Fibroblast of lung (primary cell): ENCODE data around the gene ZNF609.

Experiments
- CTCF ChIP-seq, 2 donors: IDR thresholded peaks in 1 of 2; conservative IDR thresholded peaks in 1 of 2; 1 replicate in 1 of 2; 2 replicates in 1 of 2; pipeline ENCODE4 v1.5.1; 2011 to 2012; ENCODE audit warnings: low read length in 2 of 2, control low read depth in 1 of 2, inconsistent platforms in 1 of 2, low read depth in 1 of 2, mild to moderate bottlenecking in 1 of 2
- EZH2 ChIP-seq: IDR thresholded peaks from 2 replicates; pipeline ENCODE4 v1.5.1; 2012; ENCODE audit warnings: low read length, control low read depth, mild to moderate bottlenecking; ENCODE audit errors: missing control alignments

GRCh38 chr15:64647367-64647766, 187.0 kb downstream of the ZNF609 start:
- no peak for TF ChIP-seq CTCF (conservative IDR thresholded peaks at IDR 0.05 in 1 of 2, IDR thresholded peaks at IDR 0.05 in 1 of 2; ENCODE audit: low read depth in 1 of 2, low read length in 2 of 2)
- no peak for TF ChIP-seq EZH2
